Progenitor cell of endocrine pancreas (in vitro differentiated cells): ENCODE measurements around the gene P2RX7. TPM values are rescaled to one million over a fixed set of nuclear protein-coding genes. Genes with fewer than 3 reads are reported as not detected.

ENCODE experiments used
- DNase-seq: peaks from one replicate; pipeline ENCODE4 v3.0.0; 2021; ENCODE audit warnings: low spot score; ENCODE audit not compliant: unreplicated experiment
- H3K27ac Mint-ChIP-seq: 2 replicates; pipeline ENCODE4 v1.8.0; 2021; ENCODE audit warnings: mild to moderate bottlenecking, moderate library complexity, mixed read lengths
- H3K27me3 Mint-ChIP-seq: 2 replicates; pipeline ENCODE4 v1.8.0; 2021; ENCODE audit warnings: mixed read lengths
- H3K36me3 Mint-ChIP-seq: 2 replicates; pipeline ENCODE4 v1.8.0; 2022; ENCODE audit warnings: mixed read lengths; ENCODE audit not compliant: insufficient read depth
- H3K4me1 Mint-ChIP-seq: 2 replicates; pipeline ENCODE4 v1.8.0; 2021; ENCODE audit warnings: low read depth, mixed read lengths
- H3K4me3 Mint-ChIP-seq: 2 replicates; pipeline ENCODE4 v1.8.0; 2021; ENCODE audit warnings: low read depth, mild to moderate bottlenecking, moderate library complexity, mixed read lengths
- H3K9me3 Mint-ChIP-seq: 2 replicates; pipeline ENCODE4 v1.8.0; 2021; ENCODE audit warnings: low read depth, mixed read lengths
- total RNA-seq: library from RNA; stranded (reverse); gene quantifications from 2 replicates; pipeline ENCODE4 v1.2.1, GENCODE V29; 2021
- TF ChIP-seq, protein P1 (sequence below): fragments of 200-600 bp; sonication (generic); IDR thresholded peaks from one replicate; pipeline ENCODE4 v1.5.0; 2021; ENCODE audit warnings: antibody characterized with exemption, mild to moderate bottlenecking; ENCODE audit not compliant: unreplicated experiment

The P2RX7 gene
- total RNA-seq, 1 donor from 2014 or later: not detected

DNA sequence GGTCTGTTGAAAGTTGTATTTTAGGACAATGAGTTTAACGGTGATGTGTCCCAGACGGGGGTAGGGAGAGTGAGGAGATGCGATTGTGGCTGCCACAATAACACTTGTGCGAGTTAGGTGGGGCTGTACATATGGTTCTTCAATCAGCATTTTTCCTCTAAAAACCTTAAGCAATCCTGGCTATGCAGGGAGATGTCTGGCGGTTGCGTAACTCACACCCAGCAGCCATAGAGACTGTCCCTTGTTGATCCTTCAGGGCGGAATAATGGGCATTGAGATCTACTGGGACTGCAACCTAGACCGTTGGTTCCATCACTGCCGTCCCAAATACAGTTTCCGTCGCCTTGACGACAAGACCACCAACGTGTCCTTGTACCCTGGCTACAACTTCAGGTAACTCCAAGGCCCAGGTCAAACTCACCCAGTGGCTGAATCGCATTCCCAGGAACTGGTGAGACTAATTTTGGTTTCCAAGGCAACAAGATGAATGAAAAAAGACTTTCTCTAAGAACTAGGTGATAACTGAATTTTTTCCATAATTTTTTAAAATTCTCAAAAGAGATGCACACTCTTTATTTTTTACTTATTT lies 34.6 kb downstream of the P2RX7 start:
- Mint-ChIP-seq H3K4me1 (peaks cover 7% of the 10 kb centered on the region), H3K27ac (no peak overlapping the region)
- DNase-seq: no peak

DNA sequence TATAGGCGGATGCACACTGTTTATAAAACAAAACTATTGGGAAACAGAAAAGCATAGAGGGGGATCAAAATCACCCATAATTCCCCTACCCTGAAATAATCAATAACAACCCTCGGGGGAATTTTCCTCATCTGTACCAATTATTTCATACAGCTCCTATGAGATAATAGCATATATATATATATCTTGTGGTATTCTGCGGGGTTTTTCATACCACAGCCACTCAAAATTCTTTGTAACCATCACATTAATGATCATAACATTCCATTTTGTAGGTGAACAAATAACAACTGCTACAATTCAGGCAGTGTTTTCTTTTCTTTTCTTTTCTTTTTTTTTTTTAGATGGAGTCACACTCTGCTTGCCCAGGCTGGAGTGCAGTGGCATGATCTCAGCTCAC lies 35.3 kb downstream of the P2RX7 start:
- TF ChIP-seq, protein P1, sequence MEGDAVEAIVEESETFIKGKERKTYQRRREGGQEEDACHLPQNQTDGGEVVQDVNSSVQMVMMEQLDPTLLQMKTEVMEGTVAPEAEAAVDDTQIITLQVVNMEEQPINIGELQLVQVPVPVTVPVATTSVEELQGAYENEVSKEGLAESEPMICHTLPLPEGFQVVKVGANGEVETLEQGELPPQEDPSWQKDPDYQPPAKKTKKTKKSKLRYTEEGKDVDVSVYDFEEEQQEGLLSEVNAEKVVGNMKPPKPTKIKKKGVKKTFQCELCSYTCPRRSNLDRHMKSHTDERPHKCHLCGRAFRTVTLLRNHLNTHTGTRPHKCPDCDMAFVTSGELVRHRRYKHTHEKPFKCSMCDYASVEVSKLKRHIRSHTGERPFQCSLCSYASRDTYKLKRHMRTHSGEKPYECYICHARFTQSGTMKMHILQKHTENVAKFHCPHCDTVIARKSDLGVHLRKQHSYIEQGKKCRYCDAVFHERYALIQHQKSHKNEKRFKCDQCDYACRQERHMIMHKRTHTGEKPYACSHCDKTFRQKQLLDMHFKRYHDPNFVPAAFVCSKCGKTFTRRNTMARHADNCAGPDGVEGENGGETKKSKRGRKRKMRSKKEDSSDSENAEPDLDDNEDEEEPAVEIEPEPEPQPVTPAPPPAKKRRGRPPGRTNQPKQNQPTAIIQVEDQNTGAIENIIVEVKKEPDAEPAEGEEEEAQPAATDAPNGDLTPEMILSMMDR: no peak
- no peaks in the 10 kb centered on the region for H3K36me3 Mint-ChIP-seq
- H3K9me3 Mint-ChIP-seq: no peaks in the 10 kb centered on the region
- no peak for DNase-seq
- H3K27ac Mint-ChIP-seq: no peak overlapping the region
- H3K4me1 Mint-ChIP-seq: peaks cover 7% of the 10 kb centered on the region
- no peaks in the 10 kb centered on the region for H3K27me3 Mint-ChIP-seq
- no peak overlapping the region for H3K4me3 Mint-ChIP-seq

More for the DNA sequence above, 34.6 kb downstream of the P2RX7 start:
- H3K27me3 Mint-ChIP-seq: peaks cover under 1% of the 10 kb centered on the region
- TF ChIP-seq, protein P1: no peak
- no peak overlapping the region for H3K4me3 Mint-ChIP-seq
- H3K36me3 Mint-ChIP-seq: no peaks in the 10 kb centered on the region
- H3K9me3 Mint-ChIP-seq: no peaks in the 10 kb centered on the region

DNA sequence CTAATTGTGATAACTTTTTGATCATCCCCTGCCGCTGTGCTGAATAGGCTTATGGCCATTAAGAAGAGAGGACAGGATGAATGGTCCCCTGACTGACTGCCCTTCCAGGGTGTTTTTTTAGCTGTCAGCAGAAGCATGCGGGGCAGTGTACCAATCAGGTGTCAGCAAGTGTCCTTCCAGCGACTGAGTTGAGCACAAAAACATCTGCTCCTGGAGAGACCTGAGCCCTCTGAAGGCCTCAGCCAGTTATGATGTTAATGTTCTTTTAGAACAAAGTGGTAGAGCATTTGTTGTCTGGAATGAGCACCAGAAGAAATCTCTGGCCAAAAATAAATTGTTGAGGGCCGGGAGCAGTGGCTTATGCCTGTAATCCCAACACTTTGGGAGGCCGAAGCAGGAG lies 37.5 kb downstream of the P2RX7 start:
- H3K4me1 Mint-ChIP-seq: peaks cover 7% of the 10 kb centered on the region
- no peak overlapping the region for H3K4me3 Mint-ChIP-seq
- H3K27ac Mint-ChIP-seq: no peak overlapping the region
- no peaks in the 10 kb centered on the region for H3K27me3 Mint-ChIP-seq
- TF ChIP-seq, protein P1: no peak
- no peaks in the 10 kb centered on the region for H3K36me3 Mint-ChIP-seq
- DNase-seq: no peak
- H3K9me3 Mint-ChIP-seq: no peaks in the 10 kb centered on the region

DNA sequence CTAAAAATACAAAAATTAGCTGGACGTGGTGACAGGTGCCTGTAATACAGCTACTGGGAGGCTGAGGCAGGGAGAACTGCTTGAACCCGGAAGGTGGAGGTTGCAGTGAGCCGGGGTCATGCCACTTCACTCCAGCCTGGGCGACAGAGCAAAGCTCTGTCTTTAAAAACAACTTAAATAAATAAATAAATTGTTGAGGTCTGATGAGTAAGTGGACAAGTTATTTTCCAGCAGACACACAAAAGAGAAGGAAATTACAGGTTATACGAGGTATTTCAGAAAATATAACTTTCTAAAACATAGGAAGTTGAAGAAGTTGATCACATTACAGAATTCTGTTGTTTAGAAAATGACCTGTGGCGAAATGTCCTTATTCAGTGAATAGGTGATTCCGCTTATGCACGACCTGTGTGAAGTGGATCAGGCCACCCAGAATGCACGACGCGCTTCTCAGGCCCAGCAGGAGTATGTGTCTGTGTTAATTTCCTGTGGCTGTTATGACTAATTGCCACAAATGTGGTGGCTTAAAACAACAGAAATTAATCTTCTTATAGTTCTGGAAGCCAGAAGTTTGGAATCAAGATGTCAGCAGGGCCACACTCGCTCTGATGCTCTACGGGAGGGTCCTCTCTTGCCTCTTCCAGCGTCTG lies 38.1 kb downstream of the P2RX7 start:
- Mint-ChIP-seq H3K9me3 (no peaks in the 10 kb centered on the region), H3K36me3 (no peaks in the 10 kb centered on the region), H3K4me1 (peaks cover 2% of the 10 kb centered on the region), H3K4me3 (no peak overlapping the region), H3K27me3 (no peaks in the 10 kb centered on the region), H3K27ac (no peak overlapping the region)
- no peak for DNase-seq
- TF ChIP-seq, protein P1: no peak

DNA sequence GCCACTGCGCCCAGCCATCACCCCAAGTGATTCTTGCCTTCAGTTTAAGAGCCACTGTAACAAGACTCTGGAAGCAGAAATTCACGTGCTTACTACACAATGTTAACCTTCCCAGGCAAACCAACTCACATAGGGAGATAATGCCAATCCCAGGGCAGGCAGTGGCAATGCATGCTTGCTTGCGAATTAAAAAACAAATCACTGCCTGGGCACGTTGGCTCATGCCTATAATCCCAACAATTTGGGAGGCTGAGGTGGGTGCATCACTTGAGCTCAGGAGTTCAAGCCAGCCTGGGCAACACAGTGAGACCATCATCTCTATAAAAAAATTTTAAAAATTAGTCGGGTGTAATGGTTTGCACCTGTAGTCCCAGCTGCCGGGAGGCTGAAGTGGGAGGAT lies 39.5 kb downstream of the P2RX7 start:
- H3K4me3 Mint-ChIP-seq: no peak overlapping the region
- no peaks in the 10 kb centered on the region for H3K36me3 Mint-ChIP-seq
- no peak overlapping the region for H3K27ac Mint-ChIP-seq
- TF ChIP-seq, protein P1: no peak
- peaks cover under 1% of the 10 kb centered on the region for H3K27me3 Mint-ChIP-seq
- no peaks in the 10 kb centered on the region for H3K9me3 Mint-ChIP-seq
- H3K4me1 Mint-ChIP-seq: peaks cover 2% of the 10 kb centered on the region
- no peak for DNase-seq
